PC-9 (cell line): ENCODE measurements around the gene TTC31.

ENCODE experiments used
- CTCF ChIP-seq: fragments of 200-600 bp; sonication (generic); conservative IDR thresholded peaks from 2 replicates; pipeline ENCODE4 v1.6.1; 2017; ENCODE audit warnings: mixed run types, antibody characterized with exemption, mild to moderate bottlenecking, moderate library complexity
- EZH2 ChIP-seq: fragments of 200-600 bp; sonication (generic); IDR thresholded peaks from 2 replicates; pipeline ENCODE4 v1.8.0; 2017; ENCODE audit warnings: antibody characterized with exemption, low read depth

GRCh38 chr2:74512744-74513604 lies 30.1 kb downstream of the TTC31 start:
- TF ChIP-seq EZH2 (no peak), CTCF (no peak)
